ENCODE data around the gene SLC25A21. TPM values are rescaled to one million over a fixed set of nuclear protein-coding genes. Genes with fewer than 3 reads are reported as not detected.

Gene SLC25A21
- total RNA-seq, 8 experiments from 2014 or later: 0.52 to 2.9 (median 1.4) TPM

- no peak overlapping the region for H3K27ac ChIP-seq
- in situ Hi-C loops (cut with MboI; ENCODE audit: low pct_unique_long_range_greater_than_20kb in 2 of 9, low sequenced_read_pairs in 9 of 9, unreplicated experiment in 9 of 9): loop anchor here in 2 of 9 experiments (25.0 kb wide), 4 partner anchors 167 to 492 kb away; no protein-coding TSS in a partner anchor
- no peak overlapping the region for H3K4me3 ChIP-seq
- H3K4me1 ChIP-seq (replicated peaks in 1 of 2): no peaks in the 10 kb centered on the region
- ATAC-seq (replicated peaks in 6 of 8): no peak
- WGBS, 10 experiments: 46 to 98% (median 83%) methylated on average over 1 to 7 of the region's 7 CpGs; no CpG with 5 or more reads in 2 of the 10 experiments
These were observed 43.4 kb downstream of the SLC25A21 start for GRCh38 chr14:37129047-37129446.

GRCh38 chr14:37124614-37125013 lies 47.8 kb downstream of the SLC25A21 start:
- H3K27ac ChIP-seq: no peak overlapping the region
- in situ Hi-C loops (cut with MboI; ENCODE audit: low pct_unique_long_range_greater_than_20kb in 2 of 9, low sequenced_read_pairs in 9 of 9, unreplicated experiment in 9 of 9): loop anchor here in 2 of 9 experiments (25.0 kb wide), 4 partner anchors 162 to 487 kb away; no protein-coding TSS in a partner anchor
- WGBS, 10 experiments: 40 to 85% (median 81%) methylated on average over 1 to 3 of the region's 3 CpGs; no CpG with 5 or more reads in 7 of the 10 experiments
- H3K4me1 ChIP-seq (replicated peaks in 1 of 2): no peaks in the 10 kb centered on the region
- peak in 3 of 8 experiments; percentile 74 to 86 (median 84) for ATAC-seq (replicated peaks in 6 of 8)
- H3K4me3 ChIP-seq: no peak overlapping the region

GRCh38 chr14:37122919-37123639 lies 49.3 kb downstream of the SLC25A21 start:
- in situ Hi-C loops (cut with MboI; ENCODE audit: low pct_unique_long_range_greater_than_20kb in 2 of 9, low sequenced_read_pairs in 9 of 9, unreplicated experiment in 9 of 9): no loop called here
- Histone ChIP-seq H3K4me1 (replicated peaks in 1 of 2) (no peaks in the 10 kb centered on the region), H3K27ac (no peak overlapping the region), H3K4me3 (no peak overlapping the region)
- no peak for ATAC-seq (replicated peaks in 6 of 8)
- 60 to 100% (median 87%) methylated on average over 2 to 7 of the region's 7 CpGs for WGBS, 10 experiments

- no peaks in the 10 kb centered on the region for H3K4me1 ChIP-seq (replicated peaks in 1 of 2)
- no peak overlapping the region for H3K4me3 ChIP-seq
- no peak overlapping the region for H3K27ac ChIP-seq
- peak; percentile 23 to 100 (median 80) for ATAC-seq (replicated peaks in 6 of 8)
- in situ Hi-C loops (cut with MboI; ENCODE audit: low pct_unique_long_range_greater_than_20kb in 2 of 9, low sequenced_read_pairs in 9 of 9, unreplicated experiment in 9 of 9): no loop called here
- WGBS, 10 experiments: 0 to 100% (median 56%) methylated on average over 1 to 3 of the region's 3 CpGs; no CpG with 5 or more reads in 1 of the 10 experiments
These were observed 50.1 kb downstream of the SLC25A21 start for GRCh38 chr14:37122288-37122687.

- WGBS, 10 experiments: 33 to 100% (median 75%) methylated on average over 1 to 4 of the region's 4 CpGs; no CpG with 5 or more reads in 2 of the 10 experiments
- H3K4me3 ChIP-seq: no peak overlapping the region
- in situ Hi-C loops (cut with MboI; ENCODE audit: low pct_unique_long_range_greater_than_20kb in 2 of 9, low sequenced_read_pairs in 9 of 9, unreplicated experiment in 9 of 9): no loop called here
- ATAC-seq (replicated peaks in 6 of 8): no peak
- H3K4me1 ChIP-seq (replicated peaks in 1 of 2): no peaks in the 10 kb centered on the region
- H3K27ac ChIP-seq: no peak overlapping the region
These were observed 53.6 kb downstream of the SLC25A21 start for GRCh38 chr14:37118673-37119366.

GRCh38 chr14:37116933-37117849 lies 55.2 kb downstream of the SLC25A21 start:
- no peak overlapping the region for H3K27ac ChIP-seq
- no peak overlapping the region for H3K4me3 ChIP-seq
- in situ Hi-C loops (cut with MboI; ENCODE audit: low pct_unique_long_range_greater_than_20kb in 2 of 9, low sequenced_read_pairs in 9 of 9, unreplicated experiment in 9 of 9): no loop called here
- ATAC-seq (replicated peaks in 6 of 8): peak in 2 of 8 experiments; percentile 25 to 26
- 22 to 100% (median 82%) methylated on average over 2 to 5 of the region's 5 CpGs for WGBS, 10 experiments
- H3K4me1 ChIP-seq (replicated peaks in 1 of 2): no peaks in the 10 kb centered on the region

- WGBS, 10 experiments: 40 to 100% (median 83%) methylated on average over 1 of the region's 1 CpG; no CpG with 5 or more reads in 6 of the 10 experiments
- Histone ChIP-seq H3K4me3 (no peak overlapping the region), H3K4me1 (replicated peaks in 1 of 2) (no peaks in the 10 kb centered on the region), H3K27ac (no peak overlapping the region)
- in situ Hi-C loops (cut with MboI; ENCODE audit: low pct_unique_long_range_greater_than_20kb in 2 of 9, low sequenced_read_pairs in 9 of 9, unreplicated experiment in 9 of 9): no loop called here
- ATAC-seq (replicated peaks in 6 of 8): peak in 3 of 8 experiments; percentile 75 to 94 (median 83)
These were observed 57.0 kb downstream of the SLC25A21 start for GRCh38 chr14:37115406-37115805.

- H3K27ac ChIP-seq: no peak overlapping the region
- WGBS, 10 experiments: 17 to 100% (median 69%) methylated on average over 1 to 3 of the region's 3 CpGs; no CpG with 5 or more reads in 1 of the 10 experiments
- in situ Hi-C loops (cut with MboI; ENCODE audit: low pct_unique_long_range_greater_than_20kb in 2 of 9, low sequenced_read_pairs in 9 of 9, unreplicated experiment in 9 of 9): no loop called here
- no peak overlapping the region for H3K4me3 ChIP-seq
- H3K4me1 ChIP-seq (replicated peaks in 1 of 2): no peaks in the 10 kb centered on the region
- no peak for ATAC-seq (replicated peaks in 6 of 8)
These were observed 57.8 kb downstream of the SLC25A21 start for GRCh38 chr14:37114559-37114958.

- in situ Hi-C loops (cut with MboI; ENCODE audit: low pct_unique_long_range_greater_than_20kb in 2 of 9, low sequenced_read_pairs in 9 of 9, unreplicated experiment in 9 of 9): no loop called here
- Histone ChIP-seq H3K4me1 (replicated peaks in 1 of 2) (no peaks in the 10 kb centered on the region), H3K27ac (no peak overlapping the region), H3K4me3 (no peak overlapping the region)
- no peak for ATAC-seq (replicated peaks in 6 of 8)
- 24 to 100% (median 86%) methylated on average over 2 to 3 of the region's 3 CpGs for WGBS, 10 experiments
These were observed 58.4 kb downstream of the SLC25A21 start for GRCh38 chr14:37114002-37114401.

- in situ Hi-C loops (cut with MboI; ENCODE audit: low pct_unique_long_range_greater_than_20kb in 2 of 9, low sequenced_read_pairs in 9 of 9, unreplicated experiment in 9 of 9): no loop called here
- no peak for ATAC-seq (replicated peaks in 6 of 8)
- Histone ChIP-seq H3K4me3 (no peak overlapping the region), H3K27ac (no peak overlapping the region), H3K4me1 (replicated peaks in 1 of 2) (no peaks in the 10 kb centered on the region)
- 20 to 100% (median 60%) methylated on average over 1 to 2 of the region's 2 CpGs; no CpG with 5 or more reads in 1 of the 10 experiments for WGBS, 10 experiments
These were observed 74.3 kb downstream of the SLC25A21 start for GRCh38 chr14:37098132-37098531.

- no peak overlapping the region for H3K27ac ChIP-seq
- WGBS, 10 experiments: 0 to 95% (median 91%) methylated on average over 1 to 2 of the region's 2 CpGs; no CpG with 5 or more reads in 3 of the 10 experiments
- no peak for ATAC-seq (replicated peaks in 6 of 8)
- no peaks in the 10 kb centered on the region for H3K4me1 ChIP-seq (replicated peaks in 1 of 2)
- in situ Hi-C loops (cut with MboI; ENCODE audit: low pct_unique_long_range_greater_than_20kb in 2 of 9, low sequenced_read_pairs in 9 of 9, unreplicated experiment in 9 of 9): no loop called here
- H3K4me3 ChIP-seq: no peak overlapping the region
These were observed 77.9 kb downstream of the SLC25A21 start for GRCh38 chr14:37094502-37094901.

GRCh38 chr14:37093364-37093763 lies 79.0 kb downstream of the SLC25A21 start:
- in situ Hi-C loops (cut with MboI; ENCODE audit: low pct_unique_long_range_greater_than_20kb in 2 of 9, low sequenced_read_pairs in 9 of 9, unreplicated experiment in 9 of 9): no loop called here
- Histone ChIP-seq H3K4me1 (replicated peaks in 1 of 2) (no peaks in the 10 kb centered on the region), H3K4me3 (no peak overlapping the region), H3K27ac (no peak overlapping the region)
- ATAC-seq (replicated peaks in 6 of 8): no peak
- WGBS, 10 experiments: 31 to 100% (median 71%) methylated on average over 1 to 5 of the region's 5 CpGs

Measured in motor neuron (in vitro differentiated cells).